NCI-H1694 (cell line): ENCODE results near the gene POLE2.
"Not testable (repeated sequence)": the region's sequence is repeated elsewhere in the genome, so short reads cannot be mapped to it uniquely, and the experiment has no call there.

Experiments used
- DNase-seq: peaks from one replicate; lab custom pipeline; 2025; lab: John Stamatoyannopoulos, UW

The POLE2 gene

GRCh38 chr14:49659526-49660455, 28.2 kb downstream of the POLE2 start:
- no peak for DNase-seq

GRCh38 chr14:49657500-49657899, 30.5 kb downstream of the POLE2 start:
- not testable (repeated sequence) for DNase-seq

GRCh38 chr14:49654511-49654910, 33.5 kb downstream of the POLE2 start:
- DNase-seq: no peak

- DNase-seq: no peak
Measured at GRCh38 chr14:49653508-49653907, 34.5 kb downstream of the POLE2 start.

- DNase-seq: no peak
Measured at GRCh38 chr14:49642163-49642562, 45.9 kb downstream of the POLE2 start.

- no peak for DNase-seq
Measured at GRCh38 chr14:49641697-49642129, 46.3 kb downstream of the POLE2 start.

GRCh38 chr14:49640540-49641417, 47.2 kb downstream of the POLE2 start:
- DNase-seq: no peak

GRCh38 chr14:49637534-49638078, 50.4 kb downstream of the POLE2 start:
- no peak for DNase-seq

GRCh38 chr14:49636866-49637265, 51.1 kb downstream of the POLE2 start:
- DNase-seq: no peak

- DNase-seq: peak; percentile 22
Measured at GRCh38 chr14:49634547-49635334, 53.3 kb downstream of the POLE2 start, which contains the start of gene DNAAF2. Gene DNAAF2, minus strand, starts transcription at chr14:49635244. Its CDS starts 95 bp downstream, at chr14:49635149.

GRCh38 chr14:49633640-49634546, 54.1 kb downstream of the POLE2 start:
- peak; percentile 87 for DNase-seq

GRCh38 chr14:49623941-49624839, 63.8 kb downstream of the POLE2 start:
- no peak for DNase-seq

GRCh38 chr14:49623387-49623786, 64.6 kb downstream of the POLE2 start:
- no peak for DNase-seq

GRCh38 chr14:49622022-49622607, 65.9 kb downstream of the POLE2 start:
- no peak for DNase-seq

GRCh38 chr14:49621114-49621881, 66.7 kb downstream of the POLE2 start:
- DNase-seq: peak; percentile 39

- peak; percentile 93 for DNase-seq
Measured at GRCh38 chr14:49620182-49621113, 67.6 kb downstream of the POLE2 start, which contains the start of the genes MGAT2 and RPL36AL. Gene MGAT2, plus strand, starts transcription at chr14:49620799. Its CDS starts 470 bp downstream, at chr14:49621269. Gene RPL36AL, minus strand, starts transcription at chr14:49620626. Its CDS starts 1,522 bp downstream, at chr14:49619104.

GRCh38 chr14:49619730-49620129, 68.3 kb downstream of the POLE2 start:
- no peak for DNase-seq
